LNCAP (cell line): ENCODE data around the gene REELD1.

ENCODE experiments used
- CTCF ChIP-seq: fragments of 450-650 bp; IDR thresholded peaks from 2 replicates; pipeline ENCODE4 v1.5.1; 2017; ENCODE audit warnings: mild to moderate bottlenecking

REELD1 gene

GRCh38 chr4:146265950-146266490 is 51.7 kb downstream of the REELD1 start:
- TF ChIP-seq CTCF, result no peak

DNA sequence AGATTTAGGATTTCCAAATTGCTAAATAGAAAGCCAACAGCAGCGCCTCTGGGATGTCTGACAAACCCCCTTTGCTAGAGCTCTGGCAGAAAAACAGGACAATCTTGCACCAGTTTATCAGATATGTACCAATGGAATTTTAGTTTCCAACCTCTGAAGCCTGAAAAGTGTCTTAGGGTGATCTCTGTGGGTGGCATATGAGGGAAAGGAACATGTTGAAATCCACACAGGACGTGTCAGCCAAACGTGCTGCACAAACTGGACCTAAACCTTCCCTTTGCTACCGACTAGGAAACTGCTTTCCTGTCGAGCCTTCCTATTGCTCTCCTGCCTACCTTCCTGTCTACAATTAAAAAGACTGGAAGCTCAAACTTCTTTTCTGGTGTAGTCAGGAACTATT is 53.5 kb downstream of the REELD1 start:
- no peak for TF ChIP-seq CTCF

- TF ChIP-seq CTCF, result no peak
Measured at GRCh38 chr4:146269228-146269653, 54.9 kb downstream of the REELD1 start.

DNA sequence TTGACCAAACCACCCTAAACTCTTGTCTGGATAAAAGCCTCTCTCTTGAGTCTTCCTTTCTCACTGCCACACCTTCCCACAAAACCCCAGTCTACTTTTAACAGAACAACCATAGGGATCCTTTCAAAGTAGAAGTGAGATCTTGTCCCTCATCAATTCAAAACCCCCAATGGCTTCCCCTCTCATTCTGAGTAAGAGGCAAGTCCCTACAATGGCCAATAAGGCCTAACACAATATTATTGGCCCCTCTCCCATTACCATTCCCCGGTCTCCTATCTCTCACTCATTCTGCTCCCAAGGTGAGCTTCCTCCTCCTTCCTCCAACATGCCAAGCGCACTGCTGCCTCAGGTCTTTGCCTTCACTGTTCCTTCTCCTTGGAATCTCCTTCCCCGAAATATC is 57.1 kb downstream of the REELD1 start:
- no peak for TF ChIP-seq CTCF

DNA sequence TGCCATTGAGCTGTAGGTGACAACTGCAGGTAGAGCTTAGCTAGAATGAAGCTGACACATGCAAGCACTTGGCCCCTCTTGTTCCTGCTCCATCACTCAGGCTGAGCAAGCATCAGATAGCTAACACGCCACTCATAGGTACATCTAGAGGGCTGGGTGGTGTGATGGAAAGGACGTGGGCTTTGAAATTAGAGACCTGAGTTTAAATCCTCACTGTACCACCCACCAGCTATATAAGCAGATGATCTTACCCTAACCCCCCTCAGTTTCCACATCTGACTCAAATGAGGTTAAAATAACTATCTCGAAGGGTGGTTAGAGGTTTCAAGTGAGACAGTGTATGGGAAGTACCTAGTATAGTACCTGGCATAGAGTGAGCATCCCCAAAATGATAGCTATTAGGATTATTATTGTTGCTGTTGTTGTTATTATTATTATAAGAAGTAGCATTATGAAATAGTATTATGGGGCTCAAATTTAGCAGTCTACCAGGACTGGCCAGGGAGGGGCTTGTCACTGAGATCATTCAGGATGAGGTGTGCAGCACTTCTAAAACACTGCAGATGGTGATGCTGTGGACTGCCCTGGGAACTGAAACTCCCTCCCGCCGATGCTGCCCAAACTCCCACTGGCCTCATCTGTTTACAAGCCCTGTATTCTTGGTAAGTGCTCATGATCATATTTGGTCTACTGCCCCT is 59.0 kb downstream of the REELD1 start:
- no peak for TF ChIP-seq CTCF

GRCh38 chr4:146274774-146275173 is 60.4 kb downstream of the REELD1 start:
- no peak for TF ChIP-seq CTCF

GRCh38 chr4:146275370-146275769 is 61.0 kb downstream of the REELD1 start:
- TF ChIP-seq CTCF, result no peak

GRCh38 chr4:146278986-146279385 is 64.6 kb downstream of the REELD1 start:
- TF ChIP-seq CTCF, result no peak
